ENCODE measurements around the gene MAP7D3.
A peak's percentile ranks its signal among the peaks of the same experiment; 100 is the strongest.
"Not testable (repeated sequence)": the region's sequence is repeated elsewhere in the genome, so short reads cannot be mapped to it uniquely, and the experiment has no call there.

MAP7D3 gene

DNA sequence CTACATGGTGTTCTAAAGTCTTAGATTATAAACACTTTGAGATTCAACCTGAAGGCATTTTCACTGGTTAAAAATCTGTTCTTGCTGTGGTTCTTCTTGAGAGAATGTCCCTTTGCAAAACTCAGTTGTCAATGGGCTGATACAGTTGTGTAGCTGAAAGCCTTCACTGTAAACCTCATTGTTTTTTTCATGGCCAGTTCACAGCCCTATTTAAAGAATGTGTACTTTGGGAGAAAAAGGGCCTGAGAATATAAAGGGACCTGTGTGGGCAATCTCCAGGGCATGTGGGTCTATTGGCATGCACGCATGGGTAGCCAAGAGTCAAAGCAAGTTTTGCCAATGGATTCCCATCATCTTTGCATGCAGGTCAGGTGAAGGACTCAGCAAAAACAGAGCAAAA is 7.8 kb upstream of the MAP7D3 start:
- in situ Hi-C loops (cut with MboI; ENCODE audit: low pct_unique_long_range_greater_than_20kb, low sequenced_read_pairs): no loop called here
- DNase-seq: no peak

DNA sequence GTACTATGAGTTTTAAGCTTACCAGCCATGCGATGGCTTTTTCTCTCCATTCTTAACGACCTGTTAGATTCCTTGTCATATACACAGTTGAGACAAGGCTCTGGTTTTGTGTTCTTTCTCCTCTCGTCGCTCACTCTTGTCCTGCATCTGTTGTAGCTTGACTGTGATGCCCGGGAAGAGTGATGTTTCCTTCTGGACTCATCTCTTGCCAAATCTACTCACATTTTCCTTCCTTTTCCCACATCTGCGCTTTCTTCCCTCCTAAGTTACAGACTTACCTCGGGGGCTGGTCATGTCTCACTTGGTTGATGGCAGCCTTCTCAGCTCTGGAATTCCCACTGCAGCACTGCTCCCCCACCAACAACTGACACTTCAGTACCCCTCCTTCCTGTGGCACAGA is 4.8 kb upstream of the MAP7D3 start:
- no peak for DNase-seq
- in situ Hi-C loops (cut with MboI; ENCODE audit: low pct_unique_long_range_greater_than_20kb, low sequenced_read_pairs): no loop called here

DNA sequence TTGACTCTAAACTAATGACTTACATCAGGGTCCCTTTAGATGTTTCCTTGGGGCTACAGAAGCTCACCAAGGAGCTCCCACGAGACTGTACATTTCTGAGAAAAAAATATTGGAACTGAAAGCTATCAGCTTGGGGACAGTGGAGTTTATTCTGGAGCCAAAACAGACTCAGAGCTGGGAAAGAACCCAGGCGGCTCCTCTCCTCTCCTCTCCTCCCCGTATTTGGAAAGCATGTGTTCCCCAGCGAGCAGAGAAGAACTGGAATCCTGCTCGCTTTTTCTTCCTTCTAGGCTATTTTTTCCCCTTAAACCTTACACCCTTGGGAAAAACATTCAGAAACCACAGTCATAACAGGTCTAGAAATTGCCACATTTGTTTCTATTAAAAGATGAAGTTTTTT is 4.3 kb upstream of the MAP7D3 start:
- DNase-seq: no peak
- in situ Hi-C loops (cut with MboI; ENCODE audit: low pct_unique_long_range_greater_than_20kb, low sequenced_read_pairs): no loop called here

DNA sequence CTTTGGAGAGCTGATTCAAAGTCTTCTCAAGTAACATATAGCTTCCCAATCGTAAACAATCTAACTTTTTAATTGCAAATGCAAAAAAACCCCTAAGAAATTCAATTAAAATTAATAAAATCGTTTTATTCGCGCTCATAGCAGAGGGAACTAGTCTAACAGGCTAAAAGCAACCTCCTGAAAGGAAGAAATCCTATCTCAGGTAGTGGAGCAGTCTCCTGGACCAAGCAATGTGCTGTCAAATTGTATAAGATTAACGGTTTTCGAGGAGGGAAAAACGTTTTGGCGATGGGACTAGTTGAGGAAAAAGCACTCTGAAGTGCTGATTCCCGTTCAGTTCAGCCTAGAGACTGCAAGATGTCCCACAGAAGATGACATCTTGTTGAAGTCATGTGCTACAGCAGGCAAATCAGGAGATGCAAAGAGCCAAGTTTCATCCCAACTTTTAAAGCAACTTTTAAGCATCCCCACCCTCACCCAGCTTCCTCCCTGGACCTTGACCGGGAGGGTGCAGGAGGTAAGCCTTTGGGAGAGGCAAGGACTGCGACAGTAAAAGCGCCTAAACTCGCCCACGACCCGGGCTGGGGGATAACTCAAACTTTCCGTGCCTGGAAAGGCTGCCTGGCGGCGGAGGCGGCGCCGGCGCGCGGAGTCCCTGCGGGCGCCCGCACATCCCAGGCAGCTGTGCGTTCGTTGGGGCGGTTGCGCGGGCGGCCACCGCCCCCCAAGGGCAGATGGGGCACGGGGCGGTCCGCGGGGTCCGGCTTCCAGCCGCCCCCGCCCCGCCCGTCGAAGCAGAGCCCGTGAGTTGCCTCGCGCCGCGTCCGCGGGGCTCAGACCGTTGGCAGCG is 784 bp downstream of the MAP7D3 start:
- peak; percentile 32 for DNase-seq
- in situ Hi-C loops (cut with MboI; ENCODE audit: low pct_unique_long_range_greater_than_20kb, low sequenced_read_pairs): no loop called here

DNA sequence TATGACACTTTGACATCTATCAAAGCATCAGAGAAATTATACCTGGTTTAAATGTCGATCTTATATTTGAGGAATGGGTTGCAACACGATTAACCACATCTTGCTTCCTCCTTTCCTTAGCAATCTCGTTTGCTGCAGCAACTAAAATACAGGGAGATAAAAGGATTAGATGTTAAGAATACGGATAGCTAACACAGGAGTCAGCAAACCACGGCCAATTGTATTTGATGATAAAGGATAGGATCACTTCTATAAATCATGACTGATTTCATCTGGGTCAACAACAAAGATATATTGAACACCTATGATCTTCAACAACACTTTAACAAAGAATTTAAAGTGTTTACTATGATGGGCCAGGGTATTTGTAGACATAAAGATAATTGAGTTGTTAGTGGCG is 5.0 kb downstream of the MAP7D3 start:
- no peak for DNase-seq
- in situ Hi-C loops (cut with MboI; ENCODE audit: low pct_unique_long_range_greater_than_20kb, low sequenced_read_pairs): no loop called here

DNA sequence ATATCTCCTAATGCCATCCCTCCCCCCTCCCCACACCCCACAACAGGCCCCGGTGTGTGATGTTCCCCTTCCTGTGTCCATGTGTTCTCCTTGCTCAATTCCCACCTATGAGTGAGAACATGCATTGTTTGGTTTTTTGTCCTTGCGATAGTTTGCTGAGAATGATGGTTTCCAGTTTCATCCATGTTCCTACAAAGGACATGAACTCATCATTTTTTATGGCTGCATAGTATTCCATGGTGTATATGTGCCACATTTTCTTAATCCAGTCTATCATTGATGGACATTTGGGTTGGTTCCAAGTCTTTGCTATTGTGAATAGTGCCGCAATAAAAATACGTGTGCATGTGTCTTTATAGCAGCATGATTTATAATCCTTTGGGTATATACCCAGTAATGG is 13.4 kb downstream of the MAP7D3 start:
- DNase-seq; in situ Hi-C loops (cut with MboI; ENCODE audit: low pct_unique_long_range_greater_than_20kb, low sequenced_read_pairs): not testable (repeated sequence)

DNA sequence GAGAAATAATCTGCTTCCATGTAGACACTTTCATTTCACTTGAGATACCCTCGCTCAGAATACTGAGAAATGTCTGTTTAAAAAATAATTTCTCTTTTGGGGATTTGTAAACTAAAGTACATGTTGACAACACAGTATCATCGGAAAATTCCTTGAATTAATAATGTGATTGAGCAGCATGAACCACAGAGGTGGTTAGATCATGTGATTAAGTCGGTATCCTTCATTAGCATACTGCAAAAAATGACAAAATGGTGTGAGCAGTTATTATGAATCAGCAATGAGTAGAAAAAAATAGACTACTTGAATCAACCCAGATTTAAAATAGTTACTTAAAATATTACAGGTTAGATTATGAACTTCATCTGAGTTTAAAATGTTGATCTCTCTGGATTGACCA is 14.1 kb downstream of the MAP7D3 start:
- in situ Hi-C loops (cut with MboI; ENCODE audit: low pct_unique_long_range_greater_than_20kb, low sequenced_read_pairs): no loop called here
- no peak for DNase-seq

DNA sequence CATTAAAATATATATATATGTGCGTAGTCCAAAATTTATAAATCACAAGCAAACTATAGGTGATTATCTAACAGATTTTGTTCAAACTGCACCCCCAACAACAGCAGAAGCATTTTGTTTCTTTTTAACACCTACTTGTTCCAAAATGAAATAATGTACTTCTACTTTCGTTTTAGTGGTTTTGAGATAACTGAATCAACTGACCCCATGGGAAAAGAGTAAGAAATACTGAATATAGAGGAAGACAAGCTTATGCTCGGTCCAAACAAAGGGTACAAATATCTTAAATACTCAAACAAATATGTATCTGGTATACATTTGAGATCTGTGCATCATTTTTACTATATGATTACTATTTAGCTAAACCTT is 22.4 kb downstream of the MAP7D3 start:
- in situ Hi-C loops (cut with MboI; ENCODE audit: low pct_unique_long_range_greater_than_20kb, low sequenced_read_pairs): no loop called here
- no peak for DNase-seq

DNA sequence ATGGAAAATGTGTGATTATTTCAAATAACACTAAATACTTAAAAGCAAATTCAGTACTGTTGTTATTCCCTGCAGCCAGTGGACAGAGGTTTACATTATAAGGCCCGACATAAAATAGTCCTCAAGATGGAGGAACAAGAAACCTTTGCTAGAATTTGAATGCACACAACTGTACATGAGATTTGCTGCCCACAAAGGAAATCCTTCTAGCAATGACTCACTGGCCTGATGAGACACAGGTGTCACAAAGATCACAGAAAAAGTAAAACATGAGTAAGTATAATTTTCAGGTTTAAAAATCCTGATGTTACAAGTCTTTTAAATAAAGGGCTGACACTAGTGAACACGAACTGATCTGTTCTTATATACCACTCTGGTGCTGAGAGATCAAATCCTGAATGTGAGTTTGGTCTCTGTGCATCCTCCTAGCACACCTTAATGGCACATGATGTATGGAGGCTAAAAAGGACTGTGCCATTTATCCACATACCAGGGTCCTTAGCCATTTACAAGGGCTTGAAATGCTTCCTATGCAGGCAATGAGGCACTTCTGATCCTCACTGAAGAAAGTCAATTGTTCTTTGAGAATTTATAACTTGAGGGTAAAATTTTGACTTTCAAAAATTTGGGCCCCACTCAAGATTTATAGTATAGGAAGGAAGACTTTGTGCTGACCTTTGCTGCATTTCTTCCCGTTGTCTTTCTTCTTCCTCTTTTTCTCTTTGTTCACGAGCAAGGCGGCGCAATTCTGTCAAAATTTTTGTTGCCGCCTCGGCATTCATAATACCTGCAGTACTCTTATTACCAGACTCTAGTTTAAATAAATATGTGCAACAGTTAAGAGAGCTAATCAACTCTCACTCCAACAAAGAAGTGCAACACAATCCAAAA is 23.0 kb downstream of the MAP7D3 start:
- DNase-seq: peak; percentile 14
- in situ Hi-C loops (cut with MboI; ENCODE audit: low pct_unique_long_range_greater_than_20kb, low sequenced_read_pairs): no loop called here

DNA sequence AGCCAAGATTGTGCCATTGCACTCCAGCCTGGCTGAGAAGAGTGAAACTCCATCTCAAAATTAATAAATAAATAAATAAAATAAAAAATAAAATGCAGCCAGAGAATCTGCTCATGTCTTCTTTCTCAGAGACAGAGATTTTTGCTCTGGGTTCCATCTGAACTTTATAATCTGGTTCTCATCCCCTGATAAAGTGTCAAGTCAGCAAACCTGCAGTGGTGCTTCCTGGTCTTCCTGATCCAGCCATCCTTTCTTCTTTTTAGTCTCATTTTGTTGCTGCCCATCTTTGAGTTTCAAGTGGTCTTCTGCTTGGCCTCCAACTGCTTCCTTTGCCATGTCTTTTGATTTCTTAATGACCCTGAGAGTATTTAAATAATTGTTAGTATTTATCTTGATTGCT is 24.1 kb downstream of the MAP7D3 start:
- in situ Hi-C loops (cut with MboI; ENCODE audit: low pct_unique_long_range_greater_than_20kb, low sequenced_read_pairs): no loop called here
- DNase-seq: no peak

DNA sequence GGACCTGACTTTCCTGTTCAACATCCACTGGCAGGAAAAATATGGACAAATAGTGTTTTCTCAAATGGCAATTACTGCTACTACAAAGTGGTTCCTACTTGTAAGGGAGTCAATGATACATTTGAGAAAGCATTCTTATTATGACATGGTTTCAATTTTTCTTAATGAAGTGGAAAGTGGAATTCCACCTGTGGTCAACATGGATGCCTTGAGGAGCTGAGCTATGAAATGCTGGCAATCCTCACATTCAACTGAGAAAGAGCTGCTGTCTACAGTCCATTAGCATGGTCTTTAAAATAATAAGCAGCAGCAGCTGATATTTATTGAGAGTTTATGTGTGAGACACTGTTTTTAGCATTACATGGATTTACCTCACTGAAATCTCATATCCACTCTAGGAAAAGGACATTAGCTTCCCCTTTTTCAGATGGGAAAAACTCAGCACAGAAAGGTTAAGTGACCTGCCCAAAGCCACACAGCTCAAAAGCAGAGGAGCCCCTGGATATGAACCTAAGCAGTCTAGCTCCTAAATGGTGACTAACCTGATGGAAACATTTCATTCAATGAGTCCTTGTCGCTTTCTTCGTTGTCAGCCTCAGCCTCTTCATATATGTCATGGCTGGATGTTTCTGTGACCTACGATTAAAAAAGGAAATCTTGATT is 29.2 kb downstream of the MAP7D3 start:
- no peak for DNase-seq
- in situ Hi-C loops (cut with MboI; ENCODE audit: low pct_unique_long_range_greater_than_20kb, low sequenced_read_pairs): no loop called here

DNA sequence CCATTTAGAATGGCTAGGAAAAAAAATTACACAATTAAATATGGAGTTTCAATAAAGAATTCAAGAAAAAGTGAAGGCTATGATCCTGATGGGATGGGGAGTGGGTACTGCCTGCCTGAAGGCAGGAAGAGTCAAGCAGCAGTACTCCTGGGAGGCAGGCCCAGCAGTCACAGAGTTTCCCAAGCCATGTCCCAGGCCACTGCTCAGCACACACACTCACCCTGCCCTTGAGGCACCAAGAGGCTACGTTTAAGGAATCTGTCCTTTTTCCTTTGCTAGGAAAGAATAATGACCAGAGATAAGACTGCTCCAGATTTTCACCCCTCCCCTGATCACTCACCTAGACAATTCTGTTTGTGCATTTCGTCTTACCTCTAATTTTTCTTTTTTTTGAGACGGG is 30.2 kb downstream of the MAP7D3 start:
- in situ Hi-C loops (cut with MboI; ENCODE audit: low pct_unique_long_range_greater_than_20kb, low sequenced_read_pairs): no loop called here
- no peak for DNase-seq

DNA sequence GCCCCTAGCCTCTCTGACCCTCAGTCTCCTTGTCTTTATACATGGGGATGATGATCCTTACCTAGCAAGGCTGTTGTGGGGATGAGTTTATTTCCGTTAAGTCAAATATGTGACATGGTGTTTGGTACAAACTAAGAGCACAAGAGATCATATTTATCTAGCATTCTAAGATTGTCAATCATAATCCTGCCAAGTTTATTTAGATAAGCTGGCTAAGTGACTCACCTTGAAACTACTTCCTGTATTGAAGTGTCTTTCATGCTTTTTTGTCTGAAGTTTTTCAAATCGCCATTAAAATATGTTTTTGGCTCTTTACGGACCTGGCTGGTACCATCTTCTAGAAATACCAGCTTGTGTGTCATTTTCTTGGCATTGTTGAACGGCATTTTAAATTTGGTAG is 30.7 kb downstream of the MAP7D3 start:
- in situ Hi-C loops (cut with MboI; ENCODE audit: low pct_unique_long_range_greater_than_20kb, low sequenced_read_pairs): no loop called here

DNA sequence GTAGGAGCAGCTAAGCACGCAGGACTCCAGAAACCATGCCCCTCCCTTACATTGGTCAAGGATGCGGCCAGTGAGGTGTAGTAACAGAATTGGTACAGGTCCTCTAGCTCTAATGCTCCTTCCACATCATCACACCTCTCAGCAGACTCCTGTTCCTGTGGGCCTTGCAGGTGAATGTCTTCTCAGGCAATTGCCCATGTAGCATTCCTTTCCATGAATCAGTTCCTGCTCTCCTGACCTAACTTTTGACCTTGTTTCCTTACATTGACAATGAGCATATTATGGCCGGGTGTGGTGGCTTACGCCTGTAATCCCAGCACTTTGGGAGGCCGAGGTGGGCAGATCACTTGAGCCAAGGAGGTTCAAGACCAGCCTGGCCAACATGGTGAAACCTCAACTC is 31.3 kb downstream of the MAP7D3 start:
- in situ Hi-C loops (cut with MboI; ENCODE audit: low pct_unique_long_range_greater_than_20kb, low sequenced_read_pairs): no loop called here
- DNase-seq: no peak

More for the DNA sequence above, 30.7 kb downstream of the MAP7D3 start:
- DNase-seq: no peak

DNA sequence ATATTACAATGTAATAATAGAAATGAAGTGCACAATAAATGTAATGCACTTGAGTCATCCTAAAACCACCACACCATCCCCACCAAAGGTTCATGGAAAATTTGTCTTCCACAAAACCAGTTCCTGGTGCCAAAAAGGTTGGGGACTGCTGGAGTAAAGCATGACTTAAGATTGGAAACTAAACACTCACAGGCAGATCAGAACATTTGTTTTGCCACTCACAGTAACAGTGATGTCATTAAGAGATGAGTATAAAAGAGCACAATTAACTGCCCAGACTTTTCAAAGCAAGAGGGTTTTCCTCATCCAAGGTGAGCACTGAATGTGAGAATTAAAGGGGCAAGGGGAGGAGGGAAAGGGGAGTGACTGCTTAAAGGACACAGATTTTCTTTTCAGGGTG is 35.6 kb downstream of the MAP7D3 start:
- no peak for DNase-seq
- in situ Hi-C loops (cut with MboI; ENCODE audit: low pct_unique_long_range_greater_than_20kb, low sequenced_read_pairs): no loop called here

DNA sequence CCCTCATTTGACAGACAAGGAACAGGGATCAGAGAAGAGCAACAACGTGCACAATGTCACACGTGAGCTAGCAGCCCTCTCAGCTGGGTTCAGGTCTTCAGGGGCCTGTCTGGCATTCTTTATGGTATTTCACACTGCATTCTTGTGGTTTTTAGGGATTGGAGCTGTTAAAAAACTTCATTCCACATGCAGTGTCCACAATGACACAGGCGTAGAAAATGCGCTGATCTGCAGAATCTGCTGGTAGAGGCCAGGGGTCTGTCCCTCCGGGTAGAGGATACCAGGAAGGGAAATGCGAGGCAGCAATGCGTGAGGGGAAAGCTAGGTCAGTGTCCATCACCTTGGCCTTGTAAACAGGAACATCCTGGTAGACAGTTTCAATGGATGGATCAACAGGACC is 36.6 kb downstream of the MAP7D3 start:
- in situ Hi-C loops (cut with MboI; ENCODE audit: low pct_unique_long_range_greater_than_20kb, low sequenced_read_pairs): no loop called here
- no peak for DNase-seq

DNA sequence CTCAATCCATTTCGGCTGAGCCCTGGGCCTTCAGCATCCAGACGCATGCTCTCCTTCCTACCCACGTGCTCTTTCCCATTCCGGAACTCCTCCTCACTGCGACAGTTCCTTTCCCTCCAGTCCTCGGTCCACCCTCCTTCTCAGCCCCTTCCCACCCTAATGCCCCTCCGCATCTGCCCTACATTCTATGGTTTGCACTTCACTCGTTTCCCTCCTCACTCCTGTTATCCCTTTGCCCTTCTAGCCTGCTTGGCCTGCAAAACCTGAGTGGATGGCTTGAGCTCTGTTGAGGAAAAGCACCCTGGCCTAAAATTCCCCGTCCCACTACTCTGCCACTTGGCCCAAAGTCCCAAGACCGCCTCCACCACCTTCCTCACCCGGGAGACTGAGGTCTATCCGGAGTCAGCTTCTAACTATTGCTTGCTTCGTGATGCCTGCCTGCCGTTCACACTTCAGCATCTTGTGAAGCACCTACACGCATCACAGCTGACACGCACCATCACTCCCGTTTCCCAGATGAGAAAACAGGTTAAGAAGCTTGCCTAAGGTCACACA is 38.6 kb downstream of the MAP7D3 start:
- in situ Hi-C loops (cut with MboI; ENCODE audit: low pct_unique_long_range_greater_than_20kb, low sequenced_read_pairs): no loop called here
- DNase-seq: no peak

DNA sequence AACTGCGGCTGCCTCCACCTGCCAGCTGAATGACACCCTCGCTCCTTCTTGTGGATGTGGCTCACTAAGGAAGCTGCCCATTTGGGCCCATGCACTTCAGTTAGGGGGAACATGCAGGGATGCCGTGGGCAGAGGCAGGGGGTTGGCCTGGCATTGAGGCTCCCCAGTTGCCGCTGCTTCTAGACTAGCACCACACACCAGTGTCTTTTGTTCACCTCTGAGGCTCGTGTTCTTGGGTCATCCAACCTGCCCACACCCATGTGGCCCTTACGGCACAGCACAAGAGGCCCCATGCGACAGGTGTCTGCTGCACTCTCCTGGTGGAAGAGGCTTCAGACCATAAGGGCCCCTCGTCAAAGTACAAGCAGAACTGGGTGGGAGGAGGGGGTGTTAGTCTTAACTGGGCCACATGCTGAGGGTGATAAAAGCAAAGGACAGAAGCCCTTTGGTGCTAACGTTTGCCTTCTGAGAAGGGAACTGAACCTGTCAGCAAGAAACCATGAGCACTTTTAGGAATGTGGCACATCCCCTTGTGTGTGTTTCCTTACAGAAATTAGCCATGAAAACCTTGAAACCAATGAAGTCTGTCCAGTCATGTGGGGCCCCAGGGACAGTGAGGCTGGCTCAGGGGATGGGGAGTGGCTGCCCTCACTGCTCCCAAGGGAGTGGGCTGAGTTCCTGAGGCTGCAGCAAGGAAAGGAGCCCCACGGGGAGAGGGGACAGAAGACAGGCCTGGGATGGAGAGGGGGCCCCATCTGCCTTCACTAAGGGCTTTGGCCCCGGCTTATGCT is 39.2 kb downstream of the MAP7D3 start:
- in situ Hi-C loops (cut with MboI; ENCODE audit: low pct_unique_long_range_greater_than_20kb, low sequenced_read_pairs): no loop called here
- DNase-seq: no peak

DNA sequence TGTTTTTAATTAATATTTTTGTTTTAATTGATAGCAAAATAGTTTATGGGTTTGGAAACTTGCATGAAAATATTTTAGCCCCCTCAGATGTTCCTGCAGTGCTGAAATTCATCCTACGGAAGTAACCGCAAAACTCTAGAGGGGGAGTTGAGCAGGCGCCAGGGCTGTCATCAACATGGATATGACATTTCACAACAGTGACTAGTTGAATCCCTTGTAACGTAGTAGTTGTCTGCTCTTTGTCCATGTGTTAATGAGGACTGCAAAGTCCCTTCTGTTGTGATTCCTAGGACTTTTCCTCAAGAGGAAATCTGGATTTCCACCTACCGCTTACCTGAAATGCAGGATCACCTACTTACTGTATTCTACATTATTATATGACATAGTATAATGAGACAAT is 40.4 kb downstream of the MAP7D3 start:
- in situ Hi-C loops (cut with MboI; ENCODE audit: low pct_unique_long_range_greater_than_20kb, low sequenced_read_pairs): no loop called here
- DNase-seq: peak; percentile 60
